T-helper 22 cell (primary cell): Measurements from ENCODE around the gene CFAP57.
"Not testable (repeated sequence)": the region's sequence is repeated elsewhere in the genome, so short reads cannot be mapped to it uniquely, and the experiment has no call there.

Experiments
- DNase-seq: peaks from one replicate; pipeline ENCODE4 v3.0.0-alpha.2; 2020; ENCODE audit warnings: low read depth

The CFAP57 gene

GRCh38 chr1:43174873-43175272, 2.7 kb downstream of the CFAP57 start:
- no peak for DNase-seq

GRCh38 chr1:43177691-43178090, 5.6 kb downstream of the CFAP57 start:
- DNase-seq: no peak

- DNase-seq: no peak
Measured at GRCh38 chr1:43184388-43184787, 12.3 kb downstream of the CFAP57 start.

- no peak for DNase-seq
Measured at GRCh38 chr1:43184995-43185394, 12.9 kb downstream of the CFAP57 start.

GRCh38 chr1:43188106-43188505, 16.0 kb downstream of the CFAP57 start:
- DNase-seq: no peak

GRCh38 chr1:43194509-43194908, 22.4 kb downstream of the CFAP57 start:
- DNase-seq: no peak

- no peak for DNase-seq
Measured at GRCh38 chr1:43197343-43198127, 25.4 kb downstream of the CFAP57 start.

GRCh38 chr1:43199093-43199726, 27.1 kb downstream of the CFAP57 start:
- DNase-seq: no peak

GRCh38 chr1:43203859-43204258, 31.7 kb downstream of the CFAP57 start:
- DNase-seq: no peak

- no peak for DNase-seq
Measured at GRCh38 chr1:43204394-43204793, 32.3 kb downstream of the CFAP57 start.

GRCh38 chr1:43205671-43206070, 33.5 kb downstream of the CFAP57 start:
- no peak for DNase-seq

GRCh38 chr1:43206600-43207228, 34.6 kb downstream of the CFAP57 start:
- no peak for DNase-seq

GRCh38 chr1:43207229-43207853, 35.2 kb downstream of the CFAP57 start:
- DNase-seq: no peak

- not testable (repeated sequence) for DNase-seq
Measured at GRCh38 chr1:43208277-43208676, 36.1 kb downstream of the CFAP57 start.

- DNase-seq: no peak
Measured at GRCh38 chr1:43214501-43215444, 42.6 kb downstream of the CFAP57 start.

GRCh38 chr1:43217747-43218146, 45.6 kb downstream of the CFAP57 start:
- DNase-seq: no peak

GRCh38 chr1:43220905-43221778, 49.0 kb downstream of the CFAP57 start:
- DNase-seq: no peak

GRCh38 chr1:43221797-43222196, 49.7 kb downstream of the CFAP57 start:
- DNase-seq: no peak

GRCh38 chr1:43222879-43223278, 50.7 kb downstream of the CFAP57 start:
- DNase-seq: no peak

- DNase-seq: no peak
Measured at GRCh38 chr1:43225168-43225567, 53.0 kb downstream of the CFAP57 start.
